Breast epithelium (tissue), 3 donors: Measurements from ENCODE around the gene ASAP3.

Experiments
- POLR2A ChIP-seq: fragments of 450-650 bp; IDR thresholded peaks from one replicate; pipeline ENCODE4 v1.6.1; 2016; ENCODE audit warnings: antibody characterized with exemption, mild to moderate bottlenecking, moderate library complexity
- POLR2AphosphoS5 ChIP-seq, 3 donors: sonication (generic); formaldehyde crosslinking; IDR thresholded peaks; one replicate each; pipeline ENCODE4 v1.6.1; 2017; ENCODE audit warnings: antibody characterized with exemption in 3 of 3
- TF ChIP-seq, protein P1 (sequence below), 3 donors: fragments of 450-650 bp; IDR thresholded peaks; one replicate each; pipeline ENCODE4 v1.5.1; 2016 to 2017; ENCODE audit warnings: antibody characterized with exemption in 3 of 3, mild to moderate bottlenecking in 3 of 3, moderate library complexity in 3 of 3

DNA sequence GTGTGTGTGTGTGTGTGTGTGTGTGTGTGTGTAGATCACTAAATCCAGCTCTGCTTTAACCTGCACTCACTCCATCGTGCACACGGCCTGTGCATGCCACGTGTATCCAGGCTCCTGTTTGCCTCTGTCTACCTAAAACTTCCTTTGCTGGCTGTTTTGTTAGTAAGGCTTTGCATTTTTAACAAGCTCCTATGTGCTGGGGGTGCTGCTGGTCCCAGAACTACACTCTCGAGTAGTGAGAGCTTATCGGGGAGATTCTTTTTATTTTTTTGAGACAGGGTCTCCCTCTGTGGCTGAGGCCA is 58.8 kb downstream of the ASAP3 start:
- TF ChIP-seq POLR2A = no peak
- TF ChIP-seq, protein P1, sequence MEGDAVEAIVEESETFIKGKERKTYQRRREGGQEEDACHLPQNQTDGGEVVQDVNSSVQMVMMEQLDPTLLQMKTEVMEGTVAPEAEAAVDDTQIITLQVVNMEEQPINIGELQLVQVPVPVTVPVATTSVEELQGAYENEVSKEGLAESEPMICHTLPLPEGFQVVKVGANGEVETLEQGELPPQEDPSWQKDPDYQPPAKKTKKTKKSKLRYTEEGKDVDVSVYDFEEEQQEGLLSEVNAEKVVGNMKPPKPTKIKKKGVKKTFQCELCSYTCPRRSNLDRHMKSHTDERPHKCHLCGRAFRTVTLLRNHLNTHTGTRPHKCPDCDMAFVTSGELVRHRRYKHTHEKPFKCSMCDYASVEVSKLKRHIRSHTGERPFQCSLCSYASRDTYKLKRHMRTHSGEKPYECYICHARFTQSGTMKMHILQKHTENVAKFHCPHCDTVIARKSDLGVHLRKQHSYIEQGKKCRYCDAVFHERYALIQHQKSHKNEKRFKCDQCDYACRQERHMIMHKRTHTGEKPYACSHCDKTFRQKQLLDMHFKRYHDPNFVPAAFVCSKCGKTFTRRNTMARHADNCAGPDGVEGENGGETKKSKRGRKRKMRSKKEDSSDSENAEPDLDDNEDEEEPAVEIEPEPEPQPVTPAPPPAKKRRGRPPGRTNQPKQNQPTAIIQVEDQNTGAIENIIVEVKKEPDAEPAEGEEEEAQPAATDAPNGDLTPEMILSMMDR (IDR thresholded peaks at IDR 0.05) = no peak
- no peak for TF ChIP-seq POLR2AphosphoS5 (IDR thresholded peaks at IDR 0.05)
